ENCODE data around the gene NPRL2. TPM values are rescaled to one million over a fixed set of nuclear protein-coding genes. Genes with fewer than 3 reads are reported as not detected.

NPRL2 gene
- total RNA-seq, 1 donor from 2014 or later: 27.3 TPM

DNA sequence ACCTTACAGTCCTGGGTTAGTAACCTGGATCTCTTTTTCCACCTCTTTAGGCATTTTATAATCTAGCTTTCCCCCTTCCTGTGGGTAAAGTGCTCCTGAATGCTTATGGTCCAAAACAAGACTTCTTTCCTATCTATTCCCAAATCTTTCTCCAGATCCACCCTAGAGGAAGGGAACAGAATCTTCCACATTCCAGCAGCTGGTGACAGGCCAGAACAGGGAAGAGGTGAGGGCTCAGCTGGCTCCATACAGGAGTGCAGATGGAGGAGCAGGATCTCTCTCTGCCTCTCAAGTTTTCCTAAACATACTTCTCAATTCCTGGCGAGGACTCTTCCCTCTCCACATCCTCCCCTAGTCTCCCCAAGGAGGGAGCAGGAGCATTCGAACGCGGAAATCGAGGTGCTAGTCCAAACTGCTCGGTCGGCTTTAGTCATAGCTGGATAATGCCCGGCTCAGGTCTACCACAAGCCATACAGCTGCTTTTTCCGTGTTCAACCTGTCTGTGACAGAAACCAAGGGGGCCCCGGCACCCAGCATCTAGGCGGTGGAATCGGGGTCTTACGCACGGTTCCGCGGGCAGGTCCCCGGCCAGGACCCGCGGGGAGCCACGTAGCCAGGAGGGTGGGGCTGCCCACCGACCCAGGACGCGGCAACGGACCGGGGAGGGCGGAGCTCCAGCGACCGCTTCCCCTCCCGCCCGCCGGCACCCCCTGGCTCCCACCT lies 14.0 kb downstream of the NPRL2 start:
- DNase-seq (ENCODE audit: low read depth): no peak
- TF ChIP-seq, protein P1, sequence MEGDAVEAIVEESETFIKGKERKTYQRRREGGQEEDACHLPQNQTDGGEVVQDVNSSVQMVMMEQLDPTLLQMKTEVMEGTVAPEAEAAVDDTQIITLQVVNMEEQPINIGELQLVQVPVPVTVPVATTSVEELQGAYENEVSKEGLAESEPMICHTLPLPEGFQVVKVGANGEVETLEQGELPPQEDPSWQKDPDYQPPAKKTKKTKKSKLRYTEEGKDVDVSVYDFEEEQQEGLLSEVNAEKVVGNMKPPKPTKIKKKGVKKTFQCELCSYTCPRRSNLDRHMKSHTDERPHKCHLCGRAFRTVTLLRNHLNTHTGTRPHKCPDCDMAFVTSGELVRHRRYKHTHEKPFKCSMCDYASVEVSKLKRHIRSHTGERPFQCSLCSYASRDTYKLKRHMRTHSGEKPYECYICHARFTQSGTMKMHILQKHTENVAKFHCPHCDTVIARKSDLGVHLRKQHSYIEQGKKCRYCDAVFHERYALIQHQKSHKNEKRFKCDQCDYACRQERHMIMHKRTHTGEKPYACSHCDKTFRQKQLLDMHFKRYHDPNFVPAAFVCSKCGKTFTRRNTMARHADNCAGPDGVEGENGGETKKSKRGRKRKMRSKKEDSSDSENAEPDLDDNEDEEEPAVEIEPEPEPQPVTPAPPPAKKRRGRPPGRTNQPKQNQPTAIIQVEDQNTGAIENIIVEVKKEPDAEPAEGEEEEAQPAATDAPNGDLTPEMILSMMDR (conservative IDR thresholded peaks at IDR 0.05; ENCODE audit: low read depth, low read length): no peak

GRCh38 chr3:50334339-50335075 lies 16.1 kb downstream of the NPRL2 start:
- H3K4me3 ChIP-seq (ENCODE audit: low read depth, low read length): no peak overlapping the region
- TF ChIP-seq, protein P1 (conservative IDR thresholded peaks at IDR 0.05; ENCODE audit: low read depth, low read length): no peak
- DNase-seq (ENCODE audit: low read depth): no peak

More for the DNA sequence above, 14.0 kb downstream of the NPRL2 start:
- H3K4me3 ChIP-seq (ENCODE audit: low read depth, low read length): peak overlapping the region; percentile 95

DNA sequence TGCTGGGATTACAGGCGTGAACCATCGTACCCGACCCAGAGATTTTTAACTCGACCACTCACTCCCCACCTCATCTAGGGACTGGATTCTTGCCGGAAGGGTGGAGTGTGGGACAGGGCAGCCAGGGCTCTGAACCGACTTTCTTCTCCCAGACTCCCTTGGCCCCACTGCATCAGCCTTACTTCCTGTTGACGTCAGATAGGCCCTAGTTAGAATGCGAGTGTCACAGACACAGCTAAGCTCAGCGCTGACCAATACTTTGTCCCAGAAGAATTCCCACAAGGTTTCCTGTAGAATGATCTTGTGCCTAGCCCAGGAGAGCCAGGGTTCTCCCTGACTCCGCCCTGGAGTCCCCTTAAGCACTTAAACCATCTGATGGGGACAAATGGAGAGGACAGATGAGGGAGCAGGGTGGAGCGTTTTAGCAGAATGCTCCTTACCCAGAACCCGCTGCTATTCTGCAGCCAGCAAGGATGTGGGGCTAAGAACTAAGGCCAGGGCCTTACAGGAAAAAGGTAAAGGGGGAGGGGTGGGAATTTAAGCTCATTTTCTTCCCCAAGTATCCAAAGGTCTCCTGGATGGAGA lies 16.7 kb downstream of the NPRL2 start:
- no peak overlapping the region for H3K4me3 ChIP-seq (ENCODE audit: low read depth, low read length)
- DNase-seq (ENCODE audit: low read depth): no peak
- TF ChIP-seq, protein P1 (conservative IDR thresholded peaks at IDR 0.05; ENCODE audit: low read depth, low read length): no peak

DNA sequence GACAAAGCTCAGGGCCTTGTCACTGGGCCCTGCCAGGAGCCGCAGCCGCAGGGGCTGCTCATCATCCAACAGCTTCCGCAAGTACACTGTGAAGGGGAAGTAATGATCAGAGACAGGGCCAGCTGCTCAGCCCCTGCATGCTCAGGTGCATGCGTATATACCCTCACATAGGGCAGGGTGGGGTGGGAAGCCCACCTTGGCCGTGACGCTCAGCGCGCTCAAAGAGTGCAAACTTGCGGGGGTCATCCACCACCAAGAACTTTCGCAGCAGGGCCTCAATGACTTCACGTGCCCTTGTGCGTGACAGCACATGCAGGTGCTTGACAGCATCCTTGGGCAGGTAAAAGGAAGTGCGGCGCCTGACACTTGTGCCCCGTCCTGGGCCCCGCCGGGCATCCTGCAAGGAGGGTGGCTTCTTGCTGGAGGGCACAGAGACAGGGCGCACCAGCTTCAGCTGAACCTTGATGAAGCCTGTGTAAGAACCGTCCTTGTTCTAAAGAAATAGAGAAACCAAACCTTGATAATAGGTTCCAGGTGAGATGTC lies 19.1 kb downstream of the NPRL2 start:
- no peak overlapping the region for H3K4me3 ChIP-seq (ENCODE audit: low read depth, low read length)
- TF ChIP-seq, protein P1 (conservative IDR thresholded peaks at IDR 0.05; ENCODE audit: low read depth, low read length): no peak
- no peak for DNase-seq (ENCODE audit: low read depth)

DNA sequence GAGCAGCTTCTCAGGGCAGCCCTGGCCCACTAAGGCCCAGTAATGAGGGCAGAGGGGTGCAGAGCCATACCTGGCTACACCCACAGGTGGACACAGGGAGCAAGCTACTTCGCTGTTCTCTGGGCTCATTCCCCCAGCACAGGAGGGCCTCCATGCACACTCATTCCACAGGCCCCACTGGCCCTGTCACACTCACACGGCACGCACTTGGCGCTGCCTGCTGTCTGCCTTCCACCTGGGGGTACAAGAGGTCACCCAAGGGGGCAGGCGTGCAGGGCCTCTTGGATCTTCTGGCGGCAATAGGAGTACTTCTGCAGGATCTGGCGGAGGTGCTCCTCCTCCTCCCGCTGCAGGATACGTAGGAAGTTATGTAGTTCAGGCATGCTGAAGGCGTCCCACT lies 20.2 kb downstream of the NPRL2 start:
- TF ChIP-seq, protein P1 (conservative IDR thresholded peaks at IDR 0.05; ENCODE audit: low read depth, low read length): no peak
- DNase-seq (ENCODE audit: low read depth): no peak

GRCh38 chr3:50327943-50328691 lies 22.5 kb downstream of the NPRL2 start, which contains the start of gene TUSC2:
TUSC2 (minus strand) TSS chr3:50328223; CDS start chr3:50328099, 124 bp downstream.
- TF ChIP-seq, protein P1 (conservative IDR thresholded peaks at IDR 0.05; ENCODE audit: low read depth, low read length): no peak
- peak within 1 kb of the TSS; percentile 98 for H3K4me3 ChIP-seq (ENCODE audit: low read depth, low read length)
- DNase-seq (ENCODE audit: low read depth): no peak

More for the DNA sequence above, 20.2 kb downstream of the NPRL2 start:
- H3K4me3 ChIP-seq (ENCODE audit: low read depth, low read length): no peak overlapping the region
